SK-N-MC (cell line): ENCODE data around the gene COL17A1.

Experiments used
- EZH2 ChIP-seq: fragments of 200-600 bp; sonication (generic); IDR thresholded peaks from one replicate; pipeline ENCODE4 v1.6.1; 2017; ENCODE audit warnings: antibody characterized with exemption
- FOXP2 ChIP-seq: optimal IDR thresholded peaks from 2 replicates; pipeline ENCODE3; 2011; ENCODE audit warnings: mild to moderate bottlenecking, moderate library complexity; ENCODE audit not compliant: insufficient read depth; ENCODE audit errors: extremely low read length, control extremely low read depth
- POLR2AphosphoS5 ChIP-seq: IDR thresholded peaks from 2 replicates; pipeline ENCODE4 v1.6.1; 2012; ENCODE audit warnings: mild to moderate bottlenecking, low read depth, low read length, borderline replicate concordance

GRCh38 chr10:104109908-104110662 is 24.4 kb upstream of the COL17A1 start:
- TF ChIP-seq FOXP2, result no peak
- TF ChIP-seq POLR2AphosphoS5, result no peak
- no peak for TF ChIP-seq EZH2
